Omental fat pad (tissue), 4 donors: ENCODE results near the gene CD1B. TPM values are rescaled to one million over a fixed set of nuclear protein-coding genes. Genes with fewer than 3 reads are reported as not detected.
"Not testable (repeated sequence)": the region's sequence is repeated elsewhere in the genome, so short reads cannot be mapped to it uniquely, and the experiment has no call there.

Experiments used
- ATAC-seq: fragments of 150-250 bp; one replicate; pipeline ENCODE4 v1.9.1; 2016; ENCODE audit warnings: mild to moderate bottlenecking, moderate library complexity; ENCODE audit not compliant: low FRiP score
- DNase-seq: peaks from one replicate; pipeline ENCODE4 v3.0.0-alpha.2; 2019; ENCODE audit warnings: low spot score
- CTCF ChIP-seq, 3 donors: fragments of 450-650 bp; IDR thresholded peaks; one replicate each; pipeline ENCODE4 v1.5.1; 2016 to 2017; ENCODE audit warnings: antibody characterized with exemption in 3 of 3, mild to moderate bottlenecking in 3 of 3, moderate library complexity in 2 of 3
- total RNA-seq, 4 donors: library from RNA; depleted of rRNA; stranded (reverse); fragments of >200 nt; gene quantifications; one replicate each; pipeline ENCODE4 v1.1.0, GENCODE V29; 2016

CD1B gene
- under 1 TPM in 1 of 4 donors, not detected in 3; 0.38 TPM for total RNA-seq

GRCh38 chr1:158331481-158332150 lies at the start of gene CD1B:
TSS of gene CD1B (minus strand) at chr1:158331531. CDS start at chr1:158331423, 108 bp downstream.
- no peak for TF ChIP-seq CTCF (IDR thresholded peaks at IDR 0.05)
- no peak for ATAC-seq
- no peak for DNase-seq

- DNase-seq (no peak), ATAC-seq (no peak)
- no peak for TF ChIP-seq CTCF (IDR thresholded peaks at IDR 0.05)
Measured at GRCh38 chr1:158374860-158375259, 43.5 kb upstream of the CD1B start.

GRCh38 chr1:158374101-158374500 lies 42.8 kb upstream of the CD1B start:
- ATAC-seq, DNase-seq: not testable (repeated sequence)

GRCh38 chr1:158371188-158371953 lies 40.0 kb upstream of the CD1B start:
- no peak for TF ChIP-seq CTCF (IDR thresholded peaks at IDR 0.05)
- no peak for DNase-seq
- ATAC-seq = no peak

- no peak for ATAC-seq
- TF ChIP-seq CTCF (IDR thresholded peaks at IDR 0.05) = no peak
- DNase-seq = no peak
Measured at GRCh38 chr1:158366783-158367182, 35.5 kb upstream of the CD1B start.

GRCh38 chr1:158362941-158363340 lies 31.6 kb upstream of the CD1B start:
- DNase-seq (no peak), ATAC-seq (no peak)
- no peak for TF ChIP-seq CTCF (IDR thresholded peaks at IDR 0.05)

GRCh38 chr1:158362482-158362881 lies 31.2 kb upstream of the CD1B start:
- no peak for DNase-seq
- TF ChIP-seq CTCF (IDR thresholded peaks at IDR 0.05) = no peak
- no peak for ATAC-seq
